Measurements from ENCODE around the gene MYL12A.

The MYL12A gene

DNA sequence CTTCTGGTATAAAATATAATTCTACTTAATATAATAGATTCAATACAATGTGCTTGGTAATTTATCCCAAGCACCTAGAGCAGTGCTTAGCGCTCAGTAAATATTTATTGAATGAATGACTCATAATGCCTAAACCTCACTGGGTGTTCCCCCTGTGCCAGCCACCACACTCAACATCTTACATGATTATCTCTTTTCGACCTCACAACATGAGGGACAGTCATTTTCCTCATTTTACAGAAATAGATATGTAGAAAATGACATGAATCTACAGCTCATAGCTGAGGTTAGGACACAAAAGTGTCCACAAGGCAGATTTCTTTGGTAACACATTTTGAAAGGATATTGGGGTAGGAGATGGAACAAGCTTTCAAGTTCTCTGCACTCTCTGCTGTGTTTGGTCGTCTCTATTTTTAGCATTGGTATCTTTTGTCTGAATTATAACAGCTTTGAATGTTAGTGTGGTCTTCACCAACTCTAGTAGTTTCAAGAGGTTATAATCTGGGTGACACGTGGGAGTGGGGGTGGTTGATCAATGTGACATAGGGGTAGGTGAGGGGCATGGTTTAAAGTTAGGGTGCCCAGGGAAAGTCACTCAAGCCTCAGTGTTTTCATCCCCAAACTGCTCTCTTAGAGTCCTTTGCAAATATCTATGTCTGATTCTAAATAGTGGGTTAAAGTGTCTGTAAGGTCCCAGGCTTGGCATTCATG is 37.6 kb upstream of the MYL12A start:
- TF ChIP-seq, protein P1, sequence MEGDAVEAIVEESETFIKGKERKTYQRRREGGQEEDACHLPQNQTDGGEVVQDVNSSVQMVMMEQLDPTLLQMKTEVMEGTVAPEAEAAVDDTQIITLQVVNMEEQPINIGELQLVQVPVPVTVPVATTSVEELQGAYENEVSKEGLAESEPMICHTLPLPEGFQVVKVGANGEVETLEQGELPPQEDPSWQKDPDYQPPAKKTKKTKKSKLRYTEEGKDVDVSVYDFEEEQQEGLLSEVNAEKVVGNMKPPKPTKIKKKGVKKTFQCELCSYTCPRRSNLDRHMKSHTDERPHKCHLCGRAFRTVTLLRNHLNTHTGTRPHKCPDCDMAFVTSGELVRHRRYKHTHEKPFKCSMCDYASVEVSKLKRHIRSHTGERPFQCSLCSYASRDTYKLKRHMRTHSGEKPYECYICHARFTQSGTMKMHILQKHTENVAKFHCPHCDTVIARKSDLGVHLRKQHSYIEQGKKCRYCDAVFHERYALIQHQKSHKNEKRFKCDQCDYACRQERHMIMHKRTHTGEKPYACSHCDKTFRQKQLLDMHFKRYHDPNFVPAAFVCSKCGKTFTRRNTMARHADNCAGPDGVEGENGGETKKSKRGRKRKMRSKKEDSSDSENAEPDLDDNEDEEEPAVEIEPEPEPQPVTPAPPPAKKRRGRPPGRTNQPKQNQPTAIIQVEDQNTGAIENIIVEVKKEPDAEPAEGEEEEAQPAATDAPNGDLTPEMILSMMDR (IDR thresholded peaks at IDR 0.05): no peak
- Histone ChIP-seq H2AFZ (no peak overlapping the region), H3K9me3 (ENCODE audit: control insufficient read depth, low read length) (no peaks in the 10 kb centered on the region), H3K36me3 (ENCODE audit: control insufficient read depth, insufficient read depth, low read length) (no peaks in the 10 kb centered on the region), H3K4me3 (ENCODE audit: low read depth, low read length) (no peak overlapping the region), H3K79me2 (no peaks in the 10 kb centered on the region), H3K4me1 (no peaks in the 10 kb centered on the region), H3K27me3 (ENCODE audit: control insufficient read depth, insufficient read depth, low read length) (no peaks in the 10 kb centered on the region), H3K4me2 (ENCODE audit: low read length) (no peak overlapping the region), H3K9ac (no peak overlapping the region), H3K27ac (no peak overlapping the region)

DNA sequence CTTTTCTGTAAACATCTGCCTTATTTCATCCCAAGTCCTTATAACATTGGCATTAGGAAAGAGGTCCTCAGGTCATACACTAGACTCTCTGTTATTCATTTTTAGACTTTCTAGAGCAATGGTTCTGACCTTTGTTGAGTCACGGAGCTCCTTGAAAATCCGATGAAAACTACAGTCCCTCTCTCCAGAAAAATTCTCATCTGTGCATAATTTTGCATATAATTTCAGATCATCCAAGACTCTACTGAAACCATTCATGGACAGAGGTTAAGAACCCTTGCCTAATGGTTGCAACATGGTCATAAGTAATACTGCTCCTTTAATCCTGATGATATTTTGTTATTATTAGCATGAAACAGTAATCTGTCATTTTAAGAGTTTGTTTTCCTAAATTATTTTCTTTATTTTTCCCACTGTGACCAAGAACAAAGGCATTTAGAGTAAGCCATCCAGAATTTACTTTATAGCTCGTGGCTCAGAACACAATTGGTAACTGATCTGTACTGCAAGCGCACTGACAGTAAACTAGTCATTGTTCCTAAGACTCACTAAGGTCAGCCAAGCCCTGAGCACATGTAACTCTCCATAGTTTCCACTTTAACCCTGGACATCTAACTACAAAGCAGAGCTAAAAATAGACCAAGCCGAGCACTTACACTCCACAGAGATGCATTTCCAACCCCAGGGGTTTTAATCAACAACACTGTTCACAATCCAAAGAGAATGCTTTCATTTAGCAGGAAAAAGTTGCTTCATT is 36.2 kb upstream of the MYL12A start:
- no peak overlapping the region for H3K27ac ChIP-seq
- no peaks in the 10 kb centered on the region for H3K79me2 ChIP-seq
- H3K4me3 ChIP-seq (ENCODE audit: low read depth, low read length): no peak overlapping the region
- no peaks in the 10 kb centered on the region for H3K36me3 ChIP-seq (ENCODE audit: control insufficient read depth, insufficient read depth, low read length)
- TF ChIP-seq, protein P1 (IDR thresholded peaks at IDR 0.05): no peak
- H3K4me1 ChIP-seq: no peaks in the 10 kb centered on the region
- H3K27me3 ChIP-seq (ENCODE audit: control insufficient read depth, insufficient read depth, low read length): no peaks in the 10 kb centered on the region
- no peak overlapping the region for H3K4me2 ChIP-seq (ENCODE audit: low read length)
- H3K9me3 ChIP-seq (ENCODE audit: control insufficient read depth, low read length): no peaks in the 10 kb centered on the region
- H2AFZ ChIP-seq: no peak overlapping the region
- H3K9ac ChIP-seq: no peak overlapping the region

DNA sequence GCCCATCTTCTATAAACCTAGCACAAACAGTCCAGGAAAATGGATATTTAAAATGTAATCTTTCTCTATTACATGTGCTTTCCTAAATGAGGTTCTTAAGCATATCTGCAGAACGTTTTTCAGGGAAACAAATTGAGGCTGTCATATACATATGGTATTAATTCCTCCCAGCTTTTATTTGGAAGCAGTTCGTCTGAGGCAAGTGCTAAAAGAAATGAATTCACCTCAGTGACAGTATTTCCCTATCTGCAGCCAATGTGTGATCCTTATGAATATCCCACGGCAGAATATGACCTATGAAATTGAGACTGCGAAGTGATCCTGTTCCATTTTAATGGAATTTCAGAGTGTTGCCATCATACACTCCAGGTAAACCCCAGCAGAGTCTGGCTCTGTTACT is 34.9 kb upstream of the MYL12A start:
- H3K36me3 ChIP-seq (ENCODE audit: control insufficient read depth, insufficient read depth, low read length): no peaks in the 10 kb centered on the region
- H3K9me3 ChIP-seq (ENCODE audit: control insufficient read depth, low read length): no peaks in the 10 kb centered on the region
- H3K27ac ChIP-seq: no peak overlapping the region
- H3K9ac ChIP-seq: no peak overlapping the region
- H3K4me1 ChIP-seq: no peaks in the 10 kb centered on the region
- no peak overlapping the region for H3K4me2 ChIP-seq (ENCODE audit: low read length)
- H2AFZ ChIP-seq: no peak overlapping the region
- no peaks in the 10 kb centered on the region for H3K79me2 ChIP-seq
- no peaks in the 10 kb centered on the region for H3K27me3 ChIP-seq (ENCODE audit: control insufficient read depth, insufficient read depth, low read length)
- H3K4me3 ChIP-seq (ENCODE audit: low read depth, low read length): no peak overlapping the region
- TF ChIP-seq, protein P1 (IDR thresholded peaks at IDR 0.05): no peak

DNA sequence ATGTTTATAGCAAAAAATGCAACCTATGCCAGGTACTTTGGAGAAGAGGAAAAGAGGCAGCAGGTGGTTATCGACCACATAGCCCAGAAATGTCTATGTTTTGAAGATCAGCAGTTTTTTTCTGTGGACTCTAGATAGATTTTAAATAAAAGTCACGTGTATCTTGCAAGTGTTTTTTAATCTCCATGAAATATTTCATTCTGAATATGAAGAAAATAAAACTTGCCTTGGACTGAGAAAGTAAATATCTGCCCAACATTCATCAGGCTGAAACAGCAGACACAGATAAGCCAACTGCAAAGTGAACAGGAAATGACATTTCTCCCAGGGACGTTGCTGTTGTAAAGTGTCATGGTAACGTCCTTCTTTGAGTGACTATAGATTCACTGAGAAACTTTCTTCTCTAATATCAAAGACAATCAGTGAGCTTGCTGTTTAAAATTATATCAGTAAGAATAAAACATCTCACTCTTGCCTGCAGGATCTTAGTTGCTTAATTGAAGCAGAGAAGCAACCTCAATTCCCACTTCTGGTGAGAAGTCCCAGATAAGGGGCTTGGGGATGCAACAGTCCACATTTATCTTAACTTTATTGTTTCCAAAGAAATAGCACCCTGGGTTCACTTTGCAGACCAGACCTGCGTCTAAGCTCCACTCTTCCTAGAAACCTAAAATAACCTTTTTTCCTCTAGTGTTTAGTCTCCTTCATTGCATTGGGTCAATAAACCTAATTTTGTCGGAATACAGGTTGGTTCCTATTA is 34.1 kb upstream of the MYL12A start:
- Histone ChIP-seq H3K27ac (no peak overlapping the region), H2AFZ (no peak overlapping the region), H3K9me3 (ENCODE audit: control insufficient read depth, low read length) (no peaks in the 10 kb centered on the region), H3K9ac (no peak overlapping the region), H3K4me3 (ENCODE audit: low read depth, low read length) (no peak overlapping the region), H3K79me2 (no peaks in the 10 kb centered on the region), H3K4me1 (no peaks in the 10 kb centered on the region), H3K27me3 (ENCODE audit: control insufficient read depth, insufficient read depth, low read length) (no peaks in the 10 kb centered on the region), H3K36me3 (ENCODE audit: control insufficient read depth, insufficient read depth, low read length) (no peaks in the 10 kb centered on the region), H3K4me2 (ENCODE audit: low read length) (no peak overlapping the region)
- TF ChIP-seq, protein P1 (IDR thresholded peaks at IDR 0.05): no peak

All from parathyroid adenoma (tissue), 2 donors.